HCEC 1CT (cell line): ENCODE results near the gene SRGAP2B.
A peak's percentile ranks its signal among the peaks of the same experiment; 100 is the strongest.
"Not testable (repeated sequence)": the region's sequence is repeated elsewhere in the genome, so short reads cannot be mapped to it uniquely, and the experiment has no call there.

Experiments used
- DNase-seq: peaks from one replicate; pipeline ENCODE4 v3.0.0-alpha.2; 2017

The SRGAP2B gene

GRCh38 chr1:144889450-144890115, 205.5 kb downstream of the SRGAP2B start:
- DNase-seq = not testable (repeated sequence)

DNA sequence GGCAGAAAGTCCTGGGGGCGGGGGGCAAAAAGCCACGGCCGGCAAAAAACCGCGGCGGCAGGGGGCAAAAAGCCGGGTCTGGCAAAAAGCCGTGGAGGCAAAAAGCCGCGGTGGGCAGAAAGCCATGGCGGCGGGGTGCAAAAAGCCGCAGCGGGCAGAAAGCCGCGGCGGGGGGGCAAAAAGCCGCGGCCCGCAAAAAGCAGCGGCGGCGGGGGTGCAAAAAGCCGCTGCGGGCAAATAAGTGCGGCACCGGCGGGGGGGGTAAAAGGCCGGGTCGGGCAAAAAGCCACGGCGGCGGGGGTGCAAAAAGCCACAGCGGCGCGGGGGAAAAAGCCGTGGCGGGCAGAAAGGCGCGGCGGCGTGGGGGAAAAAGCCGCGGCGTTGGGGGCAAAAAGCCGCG, 212.1 kb downstream of the SRGAP2B start:
- DNase-seq = peak; percentile 0

- not testable (repeated sequence) for DNase-seq
These were observed 212.8 kb downstream of the SRGAP2B start for GRCh38 chr1:144882343-144882742.

DNA sequence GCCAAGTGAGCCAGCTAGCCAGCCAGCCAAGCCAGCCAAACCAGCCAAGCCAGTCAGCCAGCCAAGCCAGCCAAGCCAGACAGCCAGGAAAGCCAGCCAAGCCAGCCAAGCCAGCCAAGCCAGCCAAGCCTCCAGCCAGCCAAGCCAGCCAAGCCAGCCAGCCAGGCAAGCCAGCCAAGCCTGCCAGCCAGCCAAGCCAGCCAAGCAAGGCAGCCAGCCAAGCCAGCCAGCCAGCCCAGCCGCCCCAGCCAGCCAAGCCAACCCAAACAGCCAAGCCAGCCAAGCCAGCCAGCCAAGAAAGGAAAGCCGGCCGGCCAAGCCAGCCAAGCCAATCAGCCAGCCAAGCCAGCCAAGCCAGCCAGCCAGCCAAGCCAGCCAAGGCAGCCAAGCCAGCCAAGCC, 236.5 kb downstream of the SRGAP2B start:
- not testable (repeated sequence) for DNase-seq
